ENCODE results near the gene GLIS1. TPM values are rescaled to one million over a fixed set of nuclear protein-coding genes. Genes with fewer than 3 reads are reported as not detected.

GLIS1 gene
- total RNA-seq, 4 donors from 2014 or later: 0.59 to 3.9 (median 0.75) TPM

- 62 to 68% methylated on average over 6 of the region's 6 CpGs for WGBS, 2 donors
- no peak overlapping the region for H3K4me3 ChIP-seq
- TF ChIP-seq EP300 (IDR thresholded peaks at IDR 0.05) (no peak), POLR2A (IDR thresholded peaks at IDR 0.05) (no peak), CTCF (IDR thresholded peaks at IDR 0.05) (no peak)
- no peaks in the 10 kb centered on the region for H3K27me3 ChIP-seq
- H3K27ac ChIP-seq: no peak overlapping the region
- H3K36me3 ChIP-seq: no peaks in the 10 kb centered on the region
- DNase-seq (ENCODE audit: low spot score in 2 of 2): no peak
- peaks cover 0 to 18% (median 0%) of the 10 kb centered on the region in 4 donors for H3K4me1 ChIP-seq
- no peaks in the 10 kb centered on the region for H3K9me3 ChIP-seq
These were observed 146.4 kb downstream of the GLIS1 start for GRCh38 chr1:53592521-53592982.

DNA sequence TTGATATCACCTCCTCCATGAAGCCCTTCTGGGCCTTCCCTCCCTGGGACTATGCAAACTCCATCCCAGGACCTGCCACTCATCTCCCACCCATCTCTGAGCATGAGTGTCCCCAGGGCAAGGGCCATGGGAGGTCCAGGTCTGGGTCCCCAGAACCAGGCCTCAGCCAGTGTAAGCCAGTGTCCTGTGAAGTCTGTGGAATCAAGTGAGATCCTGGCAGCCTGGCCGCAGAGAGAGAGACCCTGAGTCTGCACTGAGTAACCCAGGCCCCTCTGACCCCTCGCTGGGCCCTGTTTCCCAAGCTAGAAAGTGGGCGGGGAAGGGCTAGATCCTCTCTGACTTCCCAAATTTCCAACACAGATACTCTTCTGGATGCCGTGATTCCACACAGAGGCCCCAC, 147.0 kb downstream of the GLIS1 start:
- H3K36me3 ChIP-seq: no peaks in the 10 kb centered on the region
- H3K4me1 ChIP-seq: peaks cover 0 to 18% (median 0%) of the 10 kb centered on the region in 4 donors
- WGBS, 2 donors: 80 to 87% methylated on average over 4 of the region's 4 CpGs
- H3K27me3 ChIP-seq: no peaks in the 10 kb centered on the region
- H3K27ac ChIP-seq: no peak overlapping the region
- no peak for DNase-seq (ENCODE audit: low spot score in 2 of 2)
- H3K9me3 ChIP-seq: no peaks in the 10 kb centered on the region
- TF ChIP-seq POLR2A (IDR thresholded peaks at IDR 0.05) (no peak), EP300 (IDR thresholded peaks at IDR 0.05) (no peak), CTCF (IDR thresholded peaks at IDR 0.05) (no peak)
- no peak overlapping the region for H3K4me3 ChIP-seq

DNA sequence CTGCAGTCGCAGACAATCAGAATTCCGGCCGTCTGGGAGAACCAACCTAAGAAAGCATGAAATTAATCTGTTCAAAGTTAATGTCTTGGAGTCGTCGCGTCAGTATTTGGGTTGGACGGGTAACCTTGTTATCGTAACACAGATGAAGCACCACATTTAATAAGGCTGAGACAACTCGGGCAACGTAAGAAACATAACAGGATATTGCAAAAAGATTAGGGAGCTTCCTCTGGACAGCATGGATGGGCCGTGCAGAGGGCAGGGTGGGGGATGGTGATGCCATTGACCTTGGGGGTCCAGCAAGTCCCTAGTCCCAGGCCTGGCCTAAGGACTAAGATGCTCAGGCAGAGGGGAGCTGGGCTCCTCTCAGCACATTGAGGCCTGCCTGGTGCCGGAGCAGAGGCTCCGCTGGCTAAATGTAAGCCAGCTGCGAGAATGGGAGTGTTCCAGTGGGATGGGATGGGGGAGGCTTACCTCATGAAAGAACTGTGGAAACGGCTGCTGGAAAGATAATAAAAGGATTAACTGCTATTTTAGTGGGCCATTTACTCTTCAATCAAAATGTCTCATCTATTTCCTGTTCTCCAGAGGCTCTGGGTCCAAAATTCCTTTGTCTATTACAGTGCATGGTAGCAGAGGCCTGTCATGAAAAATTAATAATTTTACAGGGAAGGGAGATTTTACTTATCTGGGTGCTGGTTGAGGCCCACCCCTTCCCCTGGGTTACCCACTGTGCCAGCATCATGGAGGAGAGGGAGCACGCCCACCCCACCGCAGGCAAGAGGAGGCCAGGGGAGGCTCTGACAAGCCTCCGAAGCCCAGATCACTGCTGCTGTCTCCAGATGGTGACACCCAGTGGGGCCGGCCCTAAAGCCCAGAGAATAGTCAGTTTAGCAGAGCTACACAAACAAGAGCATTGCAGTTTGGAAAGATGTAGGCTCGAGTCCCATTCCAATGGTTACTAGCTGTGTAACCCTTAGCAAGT, 148.1 kb downstream of the GLIS1 start:
- Histone ChIP-seq H3K27me3 (no peaks in the 10 kb centered on the region), H3K36me3 (no peaks in the 10 kb centered on the region), H3K27ac (peak overlapping the region in 2 of 4 donors; percentile 36 to 40), H3K4me1 (peaks cover 0 to 18% (median 0%) of the 10 kb centered on the region in 4 donors), H3K9me3 (no peaks in the 10 kb centered on the region), H3K4me3 (no peak overlapping the region)
- WGBS, 2 donors: 57 to 69% methylated on average over 20 of the region's 20 CpGs
- DNase-seq (ENCODE audit: low spot score in 2 of 2): no peak
- TF ChIP-seq POLR2A (IDR thresholded peaks at IDR 0.05): no peak
- TF ChIP-seq EP300 (IDR thresholded peaks at IDR 0.05): no peak
- no peak for TF ChIP-seq CTCF (IDR thresholded peaks at IDR 0.05)

- H3K9me3 ChIP-seq: no peaks in the 10 kb centered on the region
- H3K27me3 ChIP-seq: no peaks in the 10 kb centered on the region
- DNase-seq (ENCODE audit: low spot score in 2 of 2): no peak
- no peak overlapping the region for H3K4me3 ChIP-seq
- H3K27ac ChIP-seq: peak overlapping the region in 2 of 4 donors; percentile 36 to 38
- H3K36me3 ChIP-seq: no peaks in the 10 kb centered on the region
- 78 to 92% methylated on average over 4 of the region's 4 CpGs for WGBS, 2 donors
- TF ChIP-seq POLR2A (IDR thresholded peaks at IDR 0.05) (no peak), CTCF (IDR thresholded peaks at IDR 0.05) (no peak), EP300 (IDR thresholded peaks at IDR 0.05) (no peak)
- H3K4me1 ChIP-seq: peaks cover 0 to 18% (median 0%) of the 10 kb centered on the region in 4 donors
These were observed 148.9 kb downstream of the GLIS1 start for GRCh38 chr1:53590104-53590503.
